Measurements from ENCODE around the gene TREML2.

The TREML2 gene

DNA sequence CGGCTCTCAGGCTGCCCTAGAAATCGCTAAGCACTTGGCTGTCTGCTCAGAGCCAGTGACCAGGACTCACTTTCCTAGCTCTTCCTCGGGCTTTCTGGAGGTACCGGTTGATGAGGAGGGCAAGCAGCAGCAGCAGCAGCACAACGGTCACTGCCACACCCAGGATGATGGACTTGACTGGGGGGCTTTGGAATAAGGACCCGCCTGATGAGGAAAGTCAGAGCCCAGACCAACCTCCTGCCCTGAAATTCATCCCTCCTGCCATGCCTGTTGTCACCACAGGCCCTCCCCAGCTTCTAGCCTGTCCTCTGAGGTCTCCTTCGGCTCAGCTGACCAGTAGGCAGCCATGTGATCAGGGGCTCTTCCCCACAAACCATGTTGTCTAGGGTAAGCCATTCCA is 16.2 kb downstream of the TREML2 start:
- TF ChIP-seq, protein P1, sequence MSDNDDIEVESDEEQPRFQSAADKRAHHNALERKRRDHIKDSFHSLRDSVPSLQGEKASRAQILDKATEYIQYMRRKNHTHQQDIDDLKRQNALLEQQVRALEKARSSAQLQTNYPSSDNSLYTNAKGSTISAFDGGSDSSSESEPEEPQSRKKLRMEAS (IDR thresholded peaks at IDR 0.05; ENCODE audit: low read depth, low read length) = no peak
- TF ChIP-seq MYC (IDR thresholded peaks at IDR 0.05; ENCODE audit: low read depth, low read length) (no peak), POLR2A (IDR thresholded peaks at IDR 0.05; ENCODE audit: extremely low read depth, insufficient read length) (no peak)
- TF ChIP-seq, protein P2, sequence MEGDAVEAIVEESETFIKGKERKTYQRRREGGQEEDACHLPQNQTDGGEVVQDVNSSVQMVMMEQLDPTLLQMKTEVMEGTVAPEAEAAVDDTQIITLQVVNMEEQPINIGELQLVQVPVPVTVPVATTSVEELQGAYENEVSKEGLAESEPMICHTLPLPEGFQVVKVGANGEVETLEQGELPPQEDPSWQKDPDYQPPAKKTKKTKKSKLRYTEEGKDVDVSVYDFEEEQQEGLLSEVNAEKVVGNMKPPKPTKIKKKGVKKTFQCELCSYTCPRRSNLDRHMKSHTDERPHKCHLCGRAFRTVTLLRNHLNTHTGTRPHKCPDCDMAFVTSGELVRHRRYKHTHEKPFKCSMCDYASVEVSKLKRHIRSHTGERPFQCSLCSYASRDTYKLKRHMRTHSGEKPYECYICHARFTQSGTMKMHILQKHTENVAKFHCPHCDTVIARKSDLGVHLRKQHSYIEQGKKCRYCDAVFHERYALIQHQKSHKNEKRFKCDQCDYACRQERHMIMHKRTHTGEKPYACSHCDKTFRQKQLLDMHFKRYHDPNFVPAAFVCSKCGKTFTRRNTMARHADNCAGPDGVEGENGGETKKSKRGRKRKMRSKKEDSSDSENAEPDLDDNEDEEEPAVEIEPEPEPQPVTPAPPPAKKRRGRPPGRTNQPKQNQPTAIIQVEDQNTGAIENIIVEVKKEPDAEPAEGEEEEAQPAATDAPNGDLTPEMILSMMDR (IDR thresholded peaks at IDR 0.05; ENCODE audit: low read depth, low read length) = no peak
- DNase-seq (ENCODE audit: low read depth) = no peak

DNA sequence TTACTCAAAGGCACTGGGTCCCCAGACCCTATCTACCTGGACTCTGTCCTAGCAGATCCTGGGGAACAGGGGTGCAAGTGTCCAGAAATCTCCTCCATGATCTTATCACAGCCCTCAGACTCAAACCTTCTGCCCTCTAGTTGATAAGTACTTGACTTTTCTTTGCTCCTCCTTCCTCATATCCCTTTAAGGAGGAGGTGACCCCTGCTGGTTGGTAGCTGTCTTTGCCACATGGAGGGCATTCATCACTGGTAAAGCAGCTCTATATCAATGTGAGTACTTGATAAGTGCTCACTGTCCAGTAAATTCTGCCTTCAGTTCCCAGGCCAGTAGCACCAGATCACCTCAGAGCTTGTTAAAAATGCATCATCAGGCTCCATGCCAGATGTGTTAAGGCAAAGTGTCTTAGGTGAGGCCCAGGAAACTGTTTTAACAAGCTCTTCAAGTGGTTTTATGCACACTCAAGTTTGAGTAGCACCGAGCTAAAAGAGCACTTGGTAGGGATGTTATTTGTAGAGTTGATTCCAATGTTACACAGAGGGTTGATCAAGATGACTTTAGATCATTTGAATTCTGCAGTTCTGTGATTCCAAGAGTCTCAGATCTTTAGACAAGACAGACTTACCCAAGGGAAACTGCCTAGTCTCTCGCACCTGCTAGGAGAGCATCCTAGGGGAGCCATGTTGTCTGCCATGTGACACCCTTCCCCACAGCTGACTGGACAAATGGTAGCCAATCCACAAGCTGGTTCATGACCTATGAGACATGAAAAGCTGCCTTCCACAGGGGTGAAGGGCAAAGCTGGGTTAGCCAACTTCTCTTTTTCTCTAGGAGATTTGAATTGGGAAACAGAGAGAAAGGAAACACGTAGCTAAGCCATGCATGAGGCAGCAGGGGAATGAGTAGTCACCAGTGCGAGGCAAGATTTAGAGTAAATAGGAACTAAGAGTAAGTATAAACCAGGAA is 18.6 kb downstream of the TREML2 start:
- H3K4me3 ChIP-seq (ENCODE audit: low read depth, low read length) = no peak overlapping the region
- peak; percentile 92 for DNase-seq (ENCODE audit: low read depth)
- TF ChIP-seq POLR2A (IDR thresholded peaks at IDR 0.05; ENCODE audit: extremely low read depth, insufficient read length) = no peak
- TF ChIP-seq, protein P2 (IDR thresholded peaks at IDR 0.05; ENCODE audit: low read depth, low read length) = peak; percentile 73
- TF ChIP-seq, protein P1 (IDR thresholded peaks at IDR 0.05; ENCODE audit: low read depth, low read length) = peak; percentile 87

More for the DNA sequence above, 16.2 kb downstream of the TREML2 start:
- no peak overlapping the region for H3K4me3 ChIP-seq (ENCODE audit: low read depth, low read length)

DNA sequence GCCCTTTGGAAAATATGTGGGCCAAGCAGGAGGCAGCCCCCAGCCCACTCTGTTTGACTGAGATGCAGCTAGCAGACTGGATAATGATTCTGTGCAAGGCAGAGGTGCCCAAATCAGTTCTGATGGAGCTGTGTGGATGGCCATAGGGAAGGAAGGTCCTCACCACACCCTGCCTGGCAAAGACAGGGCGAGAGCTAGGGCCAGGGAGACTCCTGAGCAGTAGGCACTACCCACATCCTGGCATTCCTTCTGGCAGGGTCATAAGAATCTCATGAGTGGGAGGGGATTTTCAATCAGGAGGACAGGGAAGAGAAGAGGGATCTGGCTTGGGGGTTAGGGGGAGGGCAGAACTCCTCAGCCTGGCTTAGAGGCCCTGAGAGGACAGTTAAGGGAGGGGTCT is 19.4 kb downstream of the TREML2 start:
- H3K4me3 ChIP-seq (ENCODE audit: low read depth, low read length) = no peak overlapping the region
- TF ChIP-seq, protein P2 (IDR thresholded peaks at IDR 0.05; ENCODE audit: low read depth, low read length) = no peak
- TF ChIP-seq, protein P1 (IDR thresholded peaks at IDR 0.05; ENCODE audit: low read depth, low read length) = no peak
- no peak for TF ChIP-seq POLR2A (IDR thresholded peaks at IDR 0.05; ENCODE audit: extremely low read depth, insufficient read length)
- no peak for TF ChIP-seq MYC (IDR thresholded peaks at IDR 0.05; ENCODE audit: low read depth, low read length)
- no peak for DNase-seq (ENCODE audit: low read depth)

DNA sequence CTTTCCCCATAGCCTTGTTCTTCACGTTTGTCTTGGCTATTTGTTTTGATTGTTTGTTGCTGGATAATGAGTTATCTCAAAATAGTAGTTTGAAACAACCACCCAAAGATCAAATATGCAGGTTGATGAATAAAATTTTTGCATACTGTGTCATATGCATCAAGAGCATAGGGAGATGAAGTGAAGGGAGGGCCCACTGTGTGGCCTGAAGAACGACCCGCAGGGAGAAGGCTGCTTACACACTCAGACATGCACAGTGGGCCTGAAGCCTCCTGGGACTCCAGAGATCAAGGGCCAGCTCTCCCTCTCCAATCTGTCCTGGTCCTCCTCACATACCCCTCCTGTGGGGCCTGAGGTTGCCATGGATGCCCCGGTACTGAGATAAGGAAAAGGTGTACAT is 21.8 kb downstream of the TREML2 start:
- no peak for DNase-seq (ENCODE audit: low read depth)
- TF ChIP-seq MYC (IDR thresholded peaks at IDR 0.05; ENCODE audit: low read depth, low read length) (no peak), POLR2A (IDR thresholded peaks at IDR 0.05; ENCODE audit: extremely low read depth, insufficient read length) (no peak)
- TF ChIP-seq, protein P1 (IDR thresholded peaks at IDR 0.05; ENCODE audit: low read depth, low read length) = no peak
- TF ChIP-seq, protein P2 (IDR thresholded peaks at IDR 0.05; ENCODE audit: low read depth, low read length) = no peak

DNA sequence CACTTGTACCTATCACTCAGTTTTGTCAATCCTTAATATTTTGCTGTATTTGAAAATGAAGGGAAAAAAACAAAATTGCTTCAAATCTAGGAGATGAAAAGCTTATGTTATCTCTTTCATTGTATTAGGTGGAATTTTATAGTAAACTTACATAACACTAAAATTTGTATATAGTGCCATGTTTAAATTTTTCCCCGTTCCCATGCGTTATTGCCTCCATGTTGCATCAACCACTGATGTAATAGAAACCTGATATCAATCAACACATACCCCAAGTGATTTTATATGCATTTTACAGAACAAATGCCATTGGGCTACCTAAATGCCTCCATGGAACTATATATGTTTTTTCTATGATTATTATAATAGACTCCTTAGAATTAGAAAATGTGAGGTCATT is 23.3 kb downstream of the TREML2 start:
- H3K4me3 ChIP-seq (ENCODE audit: low read depth, low read length) = no peak overlapping the region
- TF ChIP-seq, protein P1 (IDR thresholded peaks at IDR 0.05; ENCODE audit: low read depth, low read length) = no peak
- TF ChIP-seq, protein P2 (IDR thresholded peaks at IDR 0.05; ENCODE audit: low read depth, low read length) = no peak
- no peak for TF ChIP-seq MYC (IDR thresholded peaks at IDR 0.05; ENCODE audit: low read depth, low read length)
- no peak for TF ChIP-seq POLR2A (IDR thresholded peaks at IDR 0.05; ENCODE audit: extremely low read depth, insufficient read length)
- DNase-seq (ENCODE audit: low read depth) = no peak

More for the DNA sequence above, 21.8 kb downstream of the TREML2 start:
- no peak overlapping the region for H3K4me3 ChIP-seq (ENCODE audit: low read depth, low read length)

Measured in NB4 (cell line).